ENCODE data around the gene PPP3R1. TPM values are rescaled to one million over a fixed set of nuclear protein-coding genes. Genes with fewer than 3 reads are reported as not detected.

PPP3R1 gene
- total RNA-seq, 3 donors from 2014 or later, result 45.9 to 54.0 (median 53.4) TPM

DNA sequence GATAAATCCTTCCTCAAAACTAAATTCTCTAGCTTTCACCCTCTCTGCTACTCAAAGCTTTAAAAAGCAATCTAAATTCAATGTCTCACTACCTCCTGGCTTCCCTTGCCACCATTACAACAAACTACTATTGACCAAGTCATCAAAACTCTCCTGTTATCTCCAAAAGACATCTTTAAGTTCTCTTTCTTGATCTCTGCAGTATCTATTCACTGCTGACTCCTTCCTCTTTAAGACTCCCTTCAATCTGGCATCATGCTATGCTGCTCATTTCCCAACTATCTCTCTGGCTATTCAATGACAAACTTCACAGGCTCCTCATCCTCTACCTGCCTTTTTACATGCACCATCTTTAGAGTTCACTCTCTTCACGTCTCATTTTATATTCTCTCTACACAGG is 5.9 kb downstream of the PPP3R1 start:
- Histone ChIP-seq H3K36me3 (ENCODE audit: low read depth) (no peaks in the 10 kb centered on the region), H3K4me1 (ENCODE audit: low read depth) (peaks cover 35% of the 10 kb centered on the region), H3K4me3 (no peak overlapping the region), H3K9me3 (no peaks in the 10 kb centered on the region)
- DNase-seq (no peak), ATAC-seq (no peak)
- intact Hi-C loops (cut with DNase I, micrococcal nuclease), result loop anchor here in 1 of 2 donors (10.0 kb wide), 1 partner anchor 52 kb away; no protein-coding TSS in a partner anchor
- TF ChIP-seq, protein P1, sequence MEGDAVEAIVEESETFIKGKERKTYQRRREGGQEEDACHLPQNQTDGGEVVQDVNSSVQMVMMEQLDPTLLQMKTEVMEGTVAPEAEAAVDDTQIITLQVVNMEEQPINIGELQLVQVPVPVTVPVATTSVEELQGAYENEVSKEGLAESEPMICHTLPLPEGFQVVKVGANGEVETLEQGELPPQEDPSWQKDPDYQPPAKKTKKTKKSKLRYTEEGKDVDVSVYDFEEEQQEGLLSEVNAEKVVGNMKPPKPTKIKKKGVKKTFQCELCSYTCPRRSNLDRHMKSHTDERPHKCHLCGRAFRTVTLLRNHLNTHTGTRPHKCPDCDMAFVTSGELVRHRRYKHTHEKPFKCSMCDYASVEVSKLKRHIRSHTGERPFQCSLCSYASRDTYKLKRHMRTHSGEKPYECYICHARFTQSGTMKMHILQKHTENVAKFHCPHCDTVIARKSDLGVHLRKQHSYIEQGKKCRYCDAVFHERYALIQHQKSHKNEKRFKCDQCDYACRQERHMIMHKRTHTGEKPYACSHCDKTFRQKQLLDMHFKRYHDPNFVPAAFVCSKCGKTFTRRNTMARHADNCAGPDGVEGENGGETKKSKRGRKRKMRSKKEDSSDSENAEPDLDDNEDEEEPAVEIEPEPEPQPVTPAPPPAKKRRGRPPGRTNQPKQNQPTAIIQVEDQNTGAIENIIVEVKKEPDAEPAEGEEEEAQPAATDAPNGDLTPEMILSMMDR (IDR thresholded peaks at IDR 0.05), result no peak

DNA sequence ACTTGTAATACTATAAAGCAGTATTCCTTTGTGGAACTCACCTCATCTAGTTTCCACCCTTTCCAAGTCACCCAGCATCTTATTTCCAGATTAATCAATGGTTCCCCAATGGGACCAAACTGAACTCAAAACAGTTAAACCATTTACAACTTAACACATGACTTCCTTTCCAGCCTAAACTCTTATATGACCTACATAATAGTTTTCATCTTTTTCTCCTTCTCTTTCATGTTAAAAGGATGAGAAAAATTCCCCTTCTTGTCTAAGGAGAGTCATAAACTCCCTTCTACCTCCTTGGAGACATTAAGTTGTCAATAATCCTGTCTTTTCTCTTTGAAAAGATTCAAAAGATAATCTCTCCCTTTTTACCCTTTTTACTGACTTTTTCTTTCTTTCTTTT is 6.7 kb downstream of the PPP3R1 start:
- Histone ChIP-seq H3K4me3 (no peak overlapping the region), H3K4me1 (ENCODE audit: low read depth) (peaks cover 37% of the 10 kb centered on the region), H3K9me3 (no peaks in the 10 kb centered on the region), H3K36me3 (ENCODE audit: low read depth) (no peaks in the 10 kb centered on the region)
- intact Hi-C loops (cut with DNase I, micrococcal nuclease), result loop anchor here in 1 of 2 donors (10.0 kb wide), 1 partner anchor 51 kb away; no protein-coding TSS in a partner anchor
- DNase-seq (no peak), ATAC-seq (no peak)
- TF ChIP-seq, protein P1 (IDR thresholded peaks at IDR 0.05), result no peak

DNA sequence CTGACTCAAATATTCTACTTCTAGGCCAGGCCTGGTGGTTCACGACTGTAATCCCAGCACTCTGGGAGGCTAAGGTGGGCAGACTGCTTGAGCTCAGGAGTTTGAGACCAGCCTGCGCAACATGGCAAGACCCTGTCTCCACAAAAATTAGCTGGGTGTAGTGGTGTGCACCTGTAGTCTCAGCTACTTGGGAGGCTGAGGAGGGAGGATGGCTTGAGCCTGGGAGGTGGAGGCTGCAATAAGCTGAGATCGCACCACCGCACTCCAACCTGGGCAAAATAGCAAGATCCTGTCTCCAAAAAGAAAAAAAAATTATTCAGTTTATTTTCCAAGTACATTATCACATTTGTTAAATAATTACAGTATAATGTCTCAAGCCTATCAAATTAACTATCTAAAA is 7.3 kb downstream of the PPP3R1 start:
- Histone ChIP-seq H3K36me3 (ENCODE audit: low read depth) (no peaks in the 10 kb centered on the region), H3K4me3 (no peak overlapping the region), H3K9me3 (no peaks in the 10 kb centered on the region), H3K4me1 (ENCODE audit: low read depth) (peaks cover 35% of the 10 kb centered on the region)
- intact Hi-C loops (cut with DNase I, micrococcal nuclease), result loop anchor here in 1 of 2 donors (10.0 kb wide), 1 partner anchor 50 kb away; no protein-coding TSS in a partner anchor
- DNase-seq, result no peak
- ATAC-seq, result no peak
- TF ChIP-seq, protein P1 (IDR thresholded peaks at IDR 0.05), result no peak

DNA sequence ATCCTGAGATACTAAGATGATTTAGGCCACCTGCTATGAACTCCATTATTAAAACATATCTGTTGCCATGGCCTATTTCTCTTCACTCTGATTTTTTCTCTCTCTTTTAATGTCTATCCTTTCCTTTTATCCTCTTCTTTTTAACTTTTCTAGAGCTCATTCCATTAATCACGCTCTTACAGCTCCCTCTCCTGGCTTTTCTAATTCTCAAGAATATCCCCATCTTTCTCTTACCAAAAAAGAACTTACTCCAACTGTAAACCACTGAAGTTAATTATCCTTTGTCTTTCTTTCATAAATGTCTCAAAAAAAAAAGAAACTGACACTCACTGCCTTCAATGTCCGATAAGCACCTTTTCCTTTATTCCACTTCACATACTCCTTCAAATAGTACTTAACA is 7.9 kb downstream of the PPP3R1 start:
- DNase-seq (no peak), ATAC-seq (no peak)
- Histone ChIP-seq H3K4me3 (no peak overlapping the region), H3K9me3 (no peaks in the 10 kb centered on the region), H3K36me3 (ENCODE audit: low read depth) (no peaks in the 10 kb centered on the region), H3K4me1 (ENCODE audit: low read depth) (peaks cover 32% of the 10 kb centered on the region)
- intact Hi-C loops (cut with DNase I, micrococcal nuclease), result loop anchor here in 1 of 2 donors (10.0 kb wide), 1 partner anchor 50 kb away; no protein-coding TSS in a partner anchor
- TF ChIP-seq, protein P1 (IDR thresholded peaks at IDR 0.05), result no peak

DNA sequence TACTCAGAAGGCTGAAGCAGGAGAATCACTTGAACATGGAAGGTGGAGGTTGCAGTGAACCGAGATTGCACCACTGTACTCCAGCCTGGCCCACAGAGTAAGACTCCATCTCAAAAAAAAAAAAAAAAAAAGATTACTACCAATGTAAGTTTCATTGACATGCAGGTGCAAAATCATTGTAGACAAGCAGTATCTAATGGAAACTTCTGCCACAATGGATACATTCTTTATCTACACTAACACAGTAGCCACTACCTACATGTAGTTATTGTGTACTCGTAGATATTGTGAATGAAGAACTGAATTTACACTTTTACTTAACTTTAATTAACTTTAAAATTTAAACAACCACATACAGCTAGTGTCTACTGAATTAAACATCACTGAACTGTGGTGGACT is 10.6 kb downstream of the PPP3R1 start:
- TF ChIP-seq, protein P1 (IDR thresholded peaks at IDR 0.05), result no peak
- intact Hi-C loops (cut with DNase I, micrococcal nuclease), result loop anchor here in 1 of 2 donors (10.0 kb wide), 1 partner anchor 47 kb away; no protein-coding TSS in a partner anchor
- H3K4me1 ChIP-seq (ENCODE audit: low read depth), result peaks cover 26% of the 10 kb centered on the region

More for the DNA sequence above, 10.6 kb downstream of the PPP3R1 start:
- Histone ChIP-seq H3K4me3 (no peak overlapping the region), H3K36me3 (ENCODE audit: low read depth) (no peaks in the 10 kb centered on the region), H3K9me3 (no peaks in the 10 kb centered on the region)
- DNase-seq, result no peak
- ATAC-seq, result no peak

Data from mucosa of descending colon (tissue), 3 donors.